ENCODE measurements around the gene PRKAR1B.
"Not testable (repeated sequence)": the region's sequence is repeated elsewhere in the genome, so short reads cannot be mapped to it uniquely, and the experiment has no call there.

The PRKAR1B gene

DNA sequence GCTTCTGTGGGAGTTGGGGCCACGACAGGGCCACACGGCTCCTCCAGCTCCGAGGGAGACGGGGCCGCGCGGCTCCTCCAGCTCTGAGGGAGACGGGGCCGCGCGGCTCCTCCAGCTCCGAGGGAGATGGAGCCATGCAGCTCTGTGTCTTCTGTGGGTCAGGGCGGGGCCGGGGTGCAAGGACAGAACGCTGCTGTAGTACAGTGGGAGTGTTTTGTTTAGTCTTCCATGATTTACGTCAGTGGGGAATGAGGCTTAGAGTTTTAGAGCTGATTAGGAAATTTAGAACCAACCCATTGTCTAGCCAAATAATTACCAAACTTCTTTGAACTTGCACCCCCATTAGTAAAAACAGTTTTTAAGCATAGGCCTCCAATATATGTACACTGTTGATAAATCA is 32.9 kb upstream of the PRKAR1B start:
- peak in 2 of 10 donors; percentile 9 to 36 for DNase-seq
- intact Hi-C loops (cut with DNase I): no loop called here

DNA sequence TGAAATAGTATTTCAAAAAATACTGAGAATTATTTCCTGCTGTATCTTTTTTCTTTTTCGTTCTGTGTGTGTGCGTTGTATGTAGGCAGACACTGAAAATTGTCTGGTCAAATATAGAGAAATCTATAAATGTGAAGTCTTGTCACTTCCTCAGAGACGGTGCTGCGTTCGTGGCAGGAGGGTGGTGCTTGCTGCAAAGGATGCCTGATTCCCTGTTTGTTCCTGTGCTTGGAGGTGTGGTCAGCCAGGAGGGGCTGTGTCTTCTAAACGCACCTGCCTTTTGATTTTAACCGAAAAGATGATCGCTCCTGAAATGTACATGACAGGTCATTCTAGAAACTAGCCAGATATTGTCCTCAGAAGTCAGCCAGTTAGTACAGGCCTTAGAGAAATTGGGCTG is 32.5 kb upstream of the PRKAR1B start:
- intact Hi-C loops (cut with DNase I): no loop called here
- peak in 2 of 10 donors; percentile 30 to 66 for DNase-seq

DNA sequence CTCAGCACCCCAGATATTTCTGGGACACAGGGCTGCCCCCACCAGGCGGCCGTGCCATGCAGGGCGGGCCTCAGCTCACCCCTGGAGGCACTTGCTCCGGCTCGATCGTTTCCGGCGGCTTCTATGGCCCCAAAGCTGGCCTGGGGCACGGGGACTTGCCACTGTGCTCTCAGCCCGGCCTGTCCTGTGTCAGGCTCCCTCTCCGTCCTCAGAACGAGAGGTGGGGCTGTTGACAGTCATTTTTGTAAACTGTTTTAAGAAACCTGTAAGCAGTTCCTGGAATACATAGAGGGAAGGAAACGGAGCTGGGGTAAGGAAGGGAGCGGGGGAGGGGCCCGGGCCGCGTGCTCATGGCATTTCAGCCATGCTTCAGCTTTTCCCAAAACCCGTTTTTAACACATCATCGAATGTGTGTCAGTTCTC is 30.7 kb upstream of the PRKAR1B start:
- intact Hi-C loops (cut with DNase I): no loop called here
- peak in 3 of 10 donors; percentile 41 to 70 (median 42) for DNase-seq

DNA sequence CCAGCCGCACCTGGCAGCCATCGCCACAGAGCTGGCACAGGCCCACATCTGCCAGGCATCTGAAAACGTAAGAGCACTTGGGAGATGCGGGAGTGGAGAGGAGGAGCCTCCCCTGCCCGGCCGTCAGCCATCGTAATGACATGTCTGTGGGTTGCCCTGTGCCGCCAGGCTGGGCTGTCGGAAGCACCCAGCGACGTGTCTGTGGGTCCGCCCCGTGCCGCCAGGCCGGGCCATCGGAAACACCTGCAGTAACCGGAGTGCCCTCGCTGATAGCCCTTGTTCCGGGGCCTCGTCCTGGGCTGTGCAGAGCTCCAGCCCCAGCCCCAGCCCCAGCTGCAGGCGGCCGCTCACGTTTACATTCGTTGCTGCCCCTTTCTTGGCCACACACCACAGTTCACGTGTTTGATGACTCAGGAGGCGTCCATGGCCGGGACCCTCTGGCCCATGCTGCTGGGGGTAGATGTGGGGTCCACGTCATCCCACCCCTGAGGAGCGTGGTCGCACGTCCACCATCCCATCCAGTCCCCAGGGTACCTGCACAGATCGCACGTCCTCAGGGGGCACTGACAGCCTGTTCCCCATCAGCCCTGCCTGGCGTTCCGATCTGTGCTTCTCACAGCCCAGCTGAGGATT is 30.0 kb upstream of the PRKAR1B start:
- intact Hi-C loops (cut with DNase I): no loop called here
- peak in 3 of 10 donors; percentile 52 to 79 (median 76) for DNase-seq

DNA sequence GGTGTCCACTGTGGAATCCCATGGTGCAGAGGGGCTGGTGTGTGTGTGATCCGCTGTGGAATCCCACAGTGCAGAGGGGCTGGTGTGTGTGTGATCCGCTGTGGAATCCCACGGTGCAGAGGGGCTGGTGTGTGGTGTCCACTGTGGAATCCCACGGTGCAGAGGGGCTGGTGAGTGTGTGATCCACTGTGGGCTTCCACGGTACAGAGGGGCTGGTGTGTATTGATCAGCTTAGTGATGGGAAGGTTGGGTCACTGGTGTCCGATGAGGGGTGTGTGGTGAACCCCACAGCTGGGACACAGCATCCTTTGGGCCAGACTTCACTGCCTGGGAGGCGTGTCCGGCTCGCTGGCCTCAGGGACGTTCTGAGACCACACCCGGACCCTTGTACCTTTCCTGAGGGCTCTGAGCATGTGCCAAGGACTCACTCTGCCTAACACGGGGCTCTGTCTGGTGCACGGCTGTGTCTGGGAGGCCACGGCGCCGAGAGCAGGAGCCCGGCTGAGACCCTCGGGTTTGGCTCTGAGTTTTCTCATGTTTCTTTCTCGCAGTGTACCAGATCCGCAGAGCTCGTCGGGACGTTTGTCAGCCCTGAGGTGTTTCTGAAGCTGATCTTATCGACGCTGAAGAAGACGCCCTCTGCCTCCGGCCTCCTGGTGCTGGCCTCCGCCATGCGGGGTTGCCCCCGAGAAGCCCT is 29.3 kb upstream of the PRKAR1B start:
- intact Hi-C loops (cut with DNase I): no loop called here
- peak in 3 of 10 donors; percentile 42 to 53 (median 53) for DNase-seq

DNA sequence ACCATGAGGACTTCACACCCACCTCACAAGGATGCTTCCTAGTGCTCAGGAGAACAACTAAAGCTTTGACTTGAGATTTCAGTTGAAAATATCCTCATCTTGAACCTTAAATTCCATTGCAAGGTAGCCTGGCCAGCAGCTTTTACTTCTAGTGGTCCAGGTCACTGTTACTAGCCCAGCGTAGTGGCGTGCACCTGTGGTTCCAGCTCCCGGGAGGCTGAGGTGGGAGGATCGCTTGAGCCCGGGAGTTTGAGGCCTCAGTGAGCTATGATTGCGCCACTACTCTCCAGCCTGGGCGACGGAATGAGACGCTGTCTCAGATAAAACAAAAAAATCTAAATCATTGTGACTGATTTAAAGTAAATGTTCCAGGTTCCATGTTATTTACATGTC is 28.3 kb upstream of the PRKAR1B start:
- intact Hi-C loops (cut with DNase I): no loop called here
- peak in 2 of 10 donors; percentile 21 to 57 for DNase-seq

DNA sequence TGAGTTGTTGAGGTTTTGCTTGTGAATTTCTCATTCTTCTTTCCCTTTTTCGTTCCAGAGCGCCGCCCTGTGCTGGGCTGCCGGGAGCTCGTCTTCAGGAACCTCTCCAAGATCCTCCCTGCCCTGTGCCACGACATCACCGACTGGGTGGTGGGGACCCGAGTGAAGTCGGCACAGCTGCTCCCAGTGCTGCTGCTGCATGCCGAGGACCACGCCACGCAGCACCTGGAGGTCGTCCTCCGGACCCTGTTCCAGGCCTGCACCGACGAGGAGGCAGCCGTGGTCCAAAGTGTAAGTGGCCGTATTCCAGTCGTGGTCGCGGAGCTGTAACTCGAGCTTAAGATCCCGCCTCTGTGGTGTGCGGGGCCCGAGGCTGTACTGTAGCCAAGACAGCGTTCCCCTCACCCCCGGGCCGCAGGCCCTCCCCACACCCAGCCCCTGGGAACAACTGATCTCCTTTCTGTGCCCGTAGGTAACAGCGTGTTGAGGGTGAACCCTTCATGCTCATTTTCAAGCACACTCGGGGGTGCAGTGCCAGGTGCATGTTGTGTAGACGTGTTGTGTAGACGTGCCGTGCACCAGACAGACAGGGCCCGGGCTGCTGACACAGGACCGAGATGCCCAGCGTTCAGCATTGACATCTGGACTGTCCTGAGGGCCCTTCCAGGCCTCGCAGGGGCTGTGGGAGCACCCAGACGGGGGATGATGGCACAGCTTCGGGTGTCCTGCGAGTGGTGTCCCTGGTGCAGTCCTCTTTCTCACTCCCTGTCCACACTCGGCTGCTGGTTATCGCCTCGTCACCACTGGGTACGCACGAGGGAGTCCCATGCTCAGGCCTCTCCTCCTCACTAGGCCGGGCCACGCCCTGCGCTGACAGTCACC is 27.7 kb upstream of the PRKAR1B start:
- intact Hi-C loops (cut with DNase I): no loop called here

DNA sequence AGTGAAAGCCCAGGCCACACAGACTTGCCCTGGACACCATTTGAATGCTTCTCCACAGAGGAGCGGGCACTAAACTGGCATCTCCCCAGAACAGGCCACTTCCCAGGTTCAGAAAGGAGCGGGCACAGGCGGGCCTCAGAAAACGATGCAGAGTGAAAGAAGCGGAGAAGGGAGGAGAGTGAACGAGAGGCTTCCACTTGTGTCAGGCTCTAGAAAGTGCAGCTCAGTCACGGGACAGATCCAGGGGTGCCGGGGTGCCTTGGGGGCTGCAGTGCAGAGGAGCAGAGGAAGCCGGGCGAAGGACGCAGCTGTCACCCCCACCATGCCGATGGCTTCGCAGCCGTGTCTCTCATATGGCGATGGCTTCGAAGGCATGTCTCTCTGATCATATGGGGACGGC is 26.1 kb upstream of the PRKAR1B start:
- DNase-seq: peak in 3 of 10 donors; percentile 21 to 66 (median 59)
- intact Hi-C loops (cut with DNase I): no loop called here

More for the DNA sequence above, 27.7 kb upstream of the PRKAR1B start:
- peak in 3 of 10 donors; percentile 49 to 86 (median 79) for DNase-seq

DNA sequence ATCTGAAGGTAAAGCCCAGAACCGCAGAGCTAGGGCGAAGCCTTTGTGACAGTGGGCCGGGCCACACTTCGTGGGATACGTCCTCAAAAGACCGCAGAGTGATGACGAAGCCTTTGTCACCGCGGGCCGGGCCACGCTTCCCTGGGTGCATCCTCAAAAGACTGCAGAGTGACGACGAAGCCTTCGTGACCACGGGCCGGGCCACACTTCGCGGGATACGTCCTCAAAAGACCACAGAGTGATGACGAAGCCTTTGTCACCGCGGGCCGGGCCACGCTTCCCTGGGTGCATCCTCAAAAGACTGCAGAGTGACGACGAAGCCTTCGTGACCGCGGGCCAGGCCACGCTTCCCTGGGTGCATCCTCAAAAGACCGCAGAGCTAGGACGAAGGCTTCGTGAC is 25.2 kb upstream of the PRKAR1B start:
- peak in 3 of 10 donors; percentile 43 to 85 (median 79) for DNase-seq
- intact Hi-C loops (cut with DNase I): not testable (repeated sequence)

DNA sequence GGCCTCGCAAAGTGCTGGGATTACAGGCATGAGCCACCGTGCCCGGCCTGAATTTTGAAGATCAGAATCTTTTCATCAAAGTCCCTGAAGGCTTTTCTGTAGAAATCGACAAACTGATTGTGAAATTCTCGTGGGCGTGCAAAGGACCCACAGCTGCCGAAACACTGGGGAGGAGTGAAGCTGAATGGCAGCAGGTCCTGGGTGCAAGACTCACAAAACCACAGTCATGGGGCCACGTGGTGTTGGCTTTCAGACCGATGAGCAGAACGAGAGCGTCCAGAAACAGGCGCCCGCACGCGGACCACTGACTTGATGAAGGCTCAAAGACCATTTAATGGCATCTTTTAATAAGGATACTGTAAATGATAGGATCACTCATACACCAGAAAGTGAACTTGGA is 24.7 kb upstream of the PRKAR1B start:
- DNase-seq: peak in 2 of 10 donors; percentile 45 to 52
- intact Hi-C loops (cut with DNase I): no loop called here

DNA sequence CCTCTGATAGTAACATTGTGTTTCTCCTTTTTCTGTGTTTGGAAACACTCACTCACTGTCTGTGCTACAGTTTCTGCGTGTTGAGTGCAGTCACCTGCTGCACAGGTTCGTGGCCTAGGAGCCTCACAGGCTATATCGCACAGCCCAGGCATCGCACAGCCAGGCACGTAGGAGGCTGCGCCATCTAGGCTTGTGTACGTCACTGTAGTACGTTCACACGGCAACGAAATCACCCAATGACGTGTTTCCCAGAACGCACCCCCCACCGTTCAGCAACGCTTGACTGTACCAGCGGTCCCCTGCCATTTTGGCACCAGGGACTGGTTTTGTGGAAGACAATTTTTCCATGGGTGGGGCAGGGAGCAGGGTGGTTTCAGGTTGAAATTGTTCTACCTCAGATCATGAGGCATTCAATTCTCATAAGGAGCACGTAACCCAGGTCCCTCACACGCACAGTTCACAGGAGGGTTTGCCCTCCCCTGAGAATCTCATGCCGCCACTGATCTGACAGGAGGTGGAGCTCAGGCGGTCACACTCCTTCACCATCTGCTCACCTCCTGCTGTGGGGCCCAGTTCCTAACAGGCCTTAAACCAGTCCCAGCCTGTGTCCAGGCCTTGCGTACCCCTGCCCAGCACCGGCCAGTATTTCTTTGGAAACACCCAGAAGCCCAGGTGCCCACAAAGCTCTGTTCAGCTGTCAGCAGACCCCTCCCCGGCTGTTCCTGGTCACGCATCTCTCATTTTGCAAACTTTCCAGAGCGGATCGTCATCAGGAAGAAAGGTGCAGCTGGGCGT is 23.2 kb upstream of the PRKAR1B start:
- intact Hi-C loops (cut with DNase I): no loop called here
- DNase-seq: peak in 3 of 10 donors; percentile 45 to 64 (median 47)

DNA sequence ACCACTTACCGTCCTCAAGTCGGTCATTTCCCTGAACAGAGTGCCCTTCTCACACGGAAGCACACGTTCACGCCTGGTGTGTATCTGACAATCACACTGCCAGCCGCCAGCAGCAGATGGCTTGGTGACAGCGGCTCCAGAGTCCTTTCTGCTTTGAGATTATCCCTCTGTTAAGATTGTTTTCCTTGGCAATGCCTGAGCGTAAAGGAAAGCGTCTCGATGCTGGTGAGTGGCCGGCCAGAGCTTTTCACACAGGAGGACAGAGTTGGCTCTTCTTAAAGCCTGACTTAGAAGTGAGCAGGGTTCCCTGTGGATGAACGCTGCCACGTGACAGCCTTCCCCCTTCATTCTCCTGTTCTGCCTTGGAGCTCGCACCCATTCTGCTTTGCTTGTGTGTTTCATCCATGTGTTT is 22.1 kb upstream of the PRKAR1B start:
- peak in 4 of 10 donors; percentile 40 to 88 (median 76) for DNase-seq
- intact Hi-C loops (cut with DNase I): no loop called here

DNA sequence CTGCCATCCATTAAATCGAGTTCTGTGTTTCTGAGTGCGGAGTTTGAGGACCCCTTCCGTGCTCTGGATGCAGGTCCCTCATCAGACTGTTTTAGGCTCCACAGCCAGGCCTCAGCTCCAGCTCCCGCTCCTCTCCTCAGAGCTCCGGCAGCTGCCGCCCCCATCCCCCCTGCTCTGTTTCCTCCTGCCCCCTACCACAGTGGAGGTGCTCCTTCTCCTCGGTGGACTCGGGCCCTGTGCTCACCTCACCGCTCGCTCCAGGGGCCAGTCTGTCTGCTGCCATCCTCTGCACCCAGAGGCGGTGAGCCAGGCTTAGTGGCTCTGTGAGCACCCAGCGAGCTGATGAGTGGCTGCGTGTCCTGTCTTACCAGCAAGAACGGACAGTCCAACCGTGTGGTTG is 21.4 kb upstream of the PRKAR1B start:
- peak in 3 of 10 donors; percentile 49 to 69 (median 52) for DNase-seq
- intact Hi-C loops (cut with DNase I): no loop called here

DNA sequence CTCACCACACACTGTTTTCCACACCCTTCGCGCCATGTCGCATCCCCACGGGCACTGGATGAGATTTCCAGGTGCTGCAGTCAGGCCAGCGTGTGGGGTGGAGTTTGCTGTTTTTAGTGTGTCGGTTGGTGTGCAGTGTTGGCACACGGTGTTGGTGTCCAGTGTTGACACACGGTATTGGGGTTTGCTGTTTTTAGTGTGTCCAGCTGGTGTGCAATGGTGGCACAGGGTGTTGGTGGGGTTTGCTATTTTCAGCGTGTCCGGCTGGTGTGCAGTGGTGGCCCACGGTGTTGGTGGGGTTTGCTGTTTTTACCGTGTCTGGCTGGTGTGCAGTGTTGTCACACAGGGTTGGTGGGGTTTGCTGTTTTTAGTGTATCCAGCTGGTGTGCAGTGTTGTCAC is 20.1 kb upstream of the PRKAR1B start:
- intact Hi-C loops (cut with DNase I): no loop called here

DNA sequence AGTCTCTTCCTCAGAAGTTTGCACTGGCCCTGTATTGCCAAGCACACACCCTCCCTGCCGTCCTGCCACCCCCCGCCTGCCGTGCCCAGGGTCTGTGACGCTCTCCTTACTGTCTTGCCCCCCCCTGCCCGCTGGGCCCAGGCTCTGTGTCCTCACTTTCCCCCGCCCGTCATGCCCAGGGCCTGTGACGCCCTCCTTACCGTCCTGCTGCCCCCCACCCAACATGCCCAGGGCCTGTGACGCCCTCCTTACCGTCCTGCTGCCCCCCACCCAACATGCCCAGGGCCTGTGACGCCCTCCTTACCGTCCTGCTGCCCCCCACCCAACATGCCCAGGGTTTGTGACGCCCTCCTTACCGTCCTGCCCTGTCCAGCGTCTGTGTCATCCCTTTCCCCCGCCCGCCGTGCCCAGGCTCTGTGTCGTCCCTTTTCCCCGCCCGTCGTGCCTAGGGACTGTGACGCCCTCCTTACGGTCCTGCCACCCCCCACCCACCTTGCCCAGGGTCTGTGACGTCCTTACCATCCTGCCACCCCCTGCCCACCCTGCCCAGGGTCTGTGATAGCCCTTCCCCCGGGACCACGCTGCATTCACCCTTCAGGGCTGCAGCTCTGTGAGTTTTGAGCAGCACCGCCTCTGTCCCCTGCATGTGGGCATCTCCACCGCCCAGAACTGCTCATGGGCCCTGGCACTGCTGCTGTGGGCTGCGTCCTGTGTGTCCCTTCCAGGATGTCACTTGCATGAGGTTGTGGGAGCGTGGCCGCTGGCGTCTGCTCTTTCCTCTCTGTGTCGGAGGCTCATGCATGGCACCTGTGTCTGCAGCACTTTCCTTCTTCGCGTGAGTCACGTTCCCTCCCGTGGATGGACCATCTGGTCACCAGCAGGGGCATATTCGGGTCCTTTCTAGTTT is 19.3 kb upstream of the PRKAR1B start:
- DNase-seq: peak in 2 of 10 donors; percentile 52
- intact Hi-C loops (cut with DNase I): no loop called here

More for the DNA sequence above, 20.1 kb upstream of the PRKAR1B start:
- DNase-seq: peak in 1 of 10 donors; percentile 49

DNA sequence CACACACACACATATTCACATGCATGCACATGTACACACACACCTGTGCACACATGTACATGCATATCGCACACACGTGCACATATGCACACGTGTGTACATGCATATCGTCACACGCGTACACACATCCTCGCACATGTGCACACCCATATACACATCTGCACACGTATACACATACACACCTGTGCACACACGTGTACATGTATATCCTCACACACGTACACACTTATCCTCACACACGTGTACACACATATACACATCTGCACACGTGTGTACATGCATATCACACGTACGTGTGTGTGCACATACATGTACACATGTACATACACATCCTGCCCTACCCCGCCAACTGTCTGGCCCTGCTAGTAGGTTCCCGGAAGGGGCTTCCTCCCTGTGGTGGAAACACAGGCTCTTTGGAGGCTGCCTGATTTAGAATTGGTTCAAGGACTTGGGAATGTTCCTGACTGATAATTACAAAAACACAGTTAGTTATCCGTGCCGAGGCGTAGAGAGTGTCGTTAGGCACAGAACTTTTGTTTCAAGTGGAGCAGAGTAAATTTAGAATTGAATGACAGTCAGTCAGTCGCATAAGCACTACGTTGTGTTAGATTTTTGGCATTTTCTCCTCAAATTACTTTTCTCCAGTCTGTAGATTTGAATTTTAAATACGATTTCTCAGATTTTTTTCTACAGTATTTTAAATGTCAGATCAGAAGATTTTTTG is 18.5 kb upstream of the PRKAR1B start:
- intact Hi-C loops (cut with DNase I): no loop called here
- peak in 2 of 10 donors; percentile 30 to 31 for DNase-seq

DNA sequence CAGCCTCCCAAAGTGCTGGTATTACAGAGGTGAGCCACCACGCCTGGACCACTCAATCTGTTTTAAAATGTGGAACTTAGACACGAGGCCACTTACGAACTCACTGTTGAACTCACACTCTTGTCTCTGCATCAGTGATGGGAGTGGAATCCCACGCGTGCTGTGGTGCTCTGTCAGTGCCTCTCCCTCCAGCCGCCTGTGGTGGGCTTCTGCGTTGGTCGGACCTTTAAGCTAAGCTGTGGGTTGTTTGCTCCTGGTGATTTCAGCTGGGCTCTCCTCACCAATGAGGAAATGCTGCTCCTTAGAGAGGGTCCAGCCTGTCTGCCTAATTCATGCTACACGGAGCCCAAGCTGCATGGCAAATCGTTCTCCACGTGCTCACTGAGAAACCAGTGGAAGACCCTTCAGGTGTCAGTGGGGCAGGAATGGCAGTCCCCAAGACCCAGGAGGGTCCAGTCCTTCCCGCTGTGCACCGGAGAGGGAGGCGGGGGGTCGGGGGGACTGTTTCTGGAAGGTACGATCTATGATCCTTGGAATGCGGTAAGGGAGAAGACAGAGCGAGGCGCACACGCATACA is 17.9 kb upstream of the PRKAR1B start:
- DNase-seq: peak in 3 of 10 donors; percentile 23 to 57 (median 48)
- intact Hi-C loops (cut with DNase I): no loop called here

DNA sequence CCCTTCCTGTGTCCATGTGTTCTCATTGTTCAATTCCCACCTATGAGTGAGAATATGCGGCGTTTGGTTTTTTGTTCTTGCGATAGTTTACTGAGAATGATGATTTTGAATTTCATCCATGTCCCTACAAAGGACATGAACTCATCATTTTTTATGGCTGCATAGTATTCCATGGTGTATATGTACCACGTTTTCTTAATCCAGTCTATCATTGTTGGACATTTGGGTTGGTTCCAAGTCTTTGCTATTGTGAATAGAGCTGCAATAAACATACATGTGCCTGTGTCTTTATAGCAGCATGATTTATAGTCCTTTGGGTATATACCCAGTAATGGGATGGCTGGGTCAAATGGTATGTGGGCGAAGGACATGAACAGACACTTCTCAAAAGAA is 17.0 kb upstream of the PRKAR1B start:
- intact Hi-C loops (cut with DNase I); DNase-seq: not testable (repeated sequence)
